Keratinocyte (primary cell): Measurements from ENCODE around the gene MED4.

Experiments
- EZH2 ChIP-seq: IDR thresholded peaks from one replicate; pipeline ENCODE4 v1.6.1; 2012; ENCODE audit warnings: inconsistent platforms, mild to moderate bottlenecking, low read length, moderate library complexity
- TF ChIP-seq, protein P1 (sequence below), 3 experiments: IDR thresholded peaks in 1 of 3; conservative IDR thresholded peaks in 1 of 3; optimal IDR thresholded peaks in 1 of 3; 2 replicates in 2 of 3; 3 replicates in 1 of 3; pipeline versions ENCODE3 to v1.5.1; 2011; ENCODE audit warnings: low read length in 3 of 3, mild to moderate bottlenecking in 3 of 3, moderate library complexity in 2 of 3, control low read depth in 1 of 3, inconsistent platforms in 1 of 3; ENCODE audit not compliant: insufficient read depth in 2 of 3; ENCODE audit errors: extremely low read depth in 1 of 3

DNA sequence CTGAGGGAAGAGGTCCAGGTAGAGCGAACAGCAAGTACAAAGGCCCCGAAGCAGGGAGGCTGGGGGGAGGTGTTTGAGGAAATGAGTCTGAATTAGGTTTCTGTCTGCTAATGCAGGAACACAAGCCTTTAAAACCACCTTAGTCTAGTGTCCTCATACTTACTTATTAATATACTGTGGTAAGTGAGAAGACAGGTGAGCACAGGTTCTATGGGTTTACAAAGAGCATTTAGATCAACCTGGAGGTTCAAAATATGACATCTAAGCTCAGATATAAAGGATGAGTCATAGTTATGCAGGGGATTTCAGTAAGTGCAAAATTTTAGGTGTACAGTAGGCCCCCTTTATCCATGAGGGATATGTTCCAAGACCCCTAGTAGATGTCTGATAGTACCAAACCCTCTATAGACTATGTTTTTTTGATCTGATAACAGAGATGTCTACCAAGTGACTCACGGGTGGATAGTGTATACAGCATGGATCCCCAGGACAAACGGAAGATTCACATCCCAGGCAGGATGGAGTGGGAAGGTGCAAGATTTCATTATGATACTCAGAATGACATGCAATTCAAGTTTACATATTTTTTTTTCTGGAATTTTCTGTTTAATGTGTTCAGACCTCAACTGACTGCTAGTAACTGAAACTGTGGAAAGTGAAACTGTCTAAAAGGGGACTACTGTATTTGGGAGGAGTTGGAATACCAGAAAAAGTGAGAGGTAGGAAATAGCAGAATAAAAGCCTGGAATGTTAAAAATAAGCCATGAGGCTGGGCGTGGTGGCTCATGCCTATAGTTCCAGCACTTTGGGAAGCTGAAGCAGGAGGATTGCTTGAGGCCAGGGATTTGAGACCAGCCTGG, 18.2 kb upstream of the MED4 start:
- TF ChIP-seq, protein P1, sequence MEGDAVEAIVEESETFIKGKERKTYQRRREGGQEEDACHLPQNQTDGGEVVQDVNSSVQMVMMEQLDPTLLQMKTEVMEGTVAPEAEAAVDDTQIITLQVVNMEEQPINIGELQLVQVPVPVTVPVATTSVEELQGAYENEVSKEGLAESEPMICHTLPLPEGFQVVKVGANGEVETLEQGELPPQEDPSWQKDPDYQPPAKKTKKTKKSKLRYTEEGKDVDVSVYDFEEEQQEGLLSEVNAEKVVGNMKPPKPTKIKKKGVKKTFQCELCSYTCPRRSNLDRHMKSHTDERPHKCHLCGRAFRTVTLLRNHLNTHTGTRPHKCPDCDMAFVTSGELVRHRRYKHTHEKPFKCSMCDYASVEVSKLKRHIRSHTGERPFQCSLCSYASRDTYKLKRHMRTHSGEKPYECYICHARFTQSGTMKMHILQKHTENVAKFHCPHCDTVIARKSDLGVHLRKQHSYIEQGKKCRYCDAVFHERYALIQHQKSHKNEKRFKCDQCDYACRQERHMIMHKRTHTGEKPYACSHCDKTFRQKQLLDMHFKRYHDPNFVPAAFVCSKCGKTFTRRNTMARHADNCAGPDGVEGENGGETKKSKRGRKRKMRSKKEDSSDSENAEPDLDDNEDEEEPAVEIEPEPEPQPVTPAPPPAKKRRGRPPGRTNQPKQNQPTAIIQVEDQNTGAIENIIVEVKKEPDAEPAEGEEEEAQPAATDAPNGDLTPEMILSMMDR (optimal IDR thresholded peaks at IDR 0.05 in 1 of 3, IDR thresholded peaks at IDR 0.05 in 1 of 3, conservative IDR thresholded peaks at IDR 0.05 in 1 of 3; ENCODE audit: extremely low read depth in 1 of 3, insufficient read depth in 2 of 3, low read length in 3 of 3), result no peak
- TF ChIP-seq EZH2, result no peak
